GM23338 (cell line): Measurements from ENCODE around the gene UNC5B. TPM values are rescaled to one million over a fixed set of nuclear protein-coding genes. Genes with fewer than 3 reads are reported as not detected.

Source experiments
- ATAC-seq: fragments of 200-7000 bp; cut with Tn5 transposase; 3 replicates; pipeline ENCODE4 v1.9.1; 2020
- DNase-seq: peaks from one replicate; pipeline ENCODE4 v3.0.0-alpha.2; 2015; ENCODE audit warnings: low spot score
- H2AFZ ChIP-seq: fragments of 200-600 bp; sonication (generic); 2 replicates; pipeline ENCODE4 v1.8.0; 2016; ENCODE audit warnings: antibody characterized with exemption, mild to moderate bottlenecking, moderate library complexity
- H3F3A ChIP-seq: fragments of 200-600 bp; sonication (generic); replicated peaks from 2 replicates; pipeline ENCODE4 v1.8.0; 2017; ENCODE audit warnings: antibody characterized with exemption, mixed run types, low read depth
- H3K27ac ChIP-seq: fragments of 200-600 bp; sonication (generic); 2 replicates; pipeline ENCODE4 v1.6.1; 2016; ENCODE audit warnings: low read depth
- H3K27me3 ChIP-seq: fragments of 200-600 bp; sonication (generic); 2 replicates; pipeline ENCODE4 v1.8.0; 2016; ENCODE audit warnings: mild to moderate bottlenecking, mixed run types, moderate library complexity; ENCODE audit not compliant: insufficient read depth
- H3K36me3 ChIP-seq: fragments of 200-600 bp; sonication (generic); 2 replicates; pipeline ENCODE4 v1.8.0; 2016; ENCODE audit warnings: mild to moderate bottlenecking; ENCODE audit not compliant: insufficient read depth
- H3K4me1 ChIP-seq: fragments of 200-600 bp; sonication (generic); 2 replicates; pipeline ENCODE4 v1.8.0; 2016; ENCODE audit warnings: mild to moderate bottlenecking, moderate library complexity; ENCODE audit not compliant: insufficient read depth
- H3K4me2 ChIP-seq: fragments of 200-600 bp; sonication (generic); 2 replicates; pipeline ENCODE4 v1.7.1; 2017; ENCODE audit warnings: mixed run types
- H3K4me3 ChIP-seq: fragments of 200-600 bp; sonication (generic); 2 replicates; pipeline ENCODE4 v1.6.1; 2016; ENCODE audit warnings: mixed run types
- H3K79me2 ChIP-seq: fragments of 200-600 bp; sonication (generic); replicated peaks from 2 replicates; pipeline ENCODE4 v1.8.0; 2017; ENCODE audit warnings: mild to moderate bottlenecking; ENCODE audit not compliant: insufficient read depth
- H3K9me2 ChIP-seq: fragments of 200-600 bp; sonication (generic); 2 replicates; pipeline ENCODE4 v1.8.0; 2017; ENCODE audit not compliant: insufficient read depth
- H4K20me1 ChIP-seq: fragments of 200-600 bp; sonication (generic); replicated peaks from 2 replicates; pipeline ENCODE4 v1.8.0; 2017; ENCODE audit warnings: mild to moderate bottlenecking; ENCODE audit not compliant: insufficient read depth
- H3K27ac Mint-ChIP-seq: 2 replicates; pipeline ENCODE4 v1.8.0; 2020; ENCODE audit warnings: inconsistent platforms, mild to moderate bottlenecking, moderate library complexity, mixed read lengths
- H3K27me3 Mint-ChIP-seq: 3 replicates; pipeline ENCODE4 v1.8.0; 2022; ENCODE audit warnings: low read depth, mild to moderate bottlenecking, moderate library complexity, mixed read lengths, inconsistent platforms; ENCODE audit not compliant: insufficient read depth, poor library complexity
- H3K36me3 Mint-ChIP-seq: 3 replicates; pipeline ENCODE4 v1.8.0; 2021; ENCODE audit warnings: low read depth, mild to moderate bottlenecking, inconsistent platforms, moderate library complexity, mixed read lengths
- H3K4me1 Mint-ChIP-seq: 3 replicates; pipeline ENCODE4 v1.8.0; 2020; ENCODE audit warnings: mild to moderate bottlenecking, inconsistent platforms, mixed read lengths
- H3K4me3 Mint-ChIP-seq: 3 replicates; pipeline ENCODE4 v1.8.0; 2021; ENCODE audit warnings: moderate library complexity, mild to moderate bottlenecking, inconsistent platforms, mixed read lengths
- H3K9me3 Mint-ChIP-seq: 3 replicates; pipeline ENCODE4 v1.8.0; 2020; ENCODE audit warnings: moderate library complexity, mild to moderate bottlenecking, inconsistent platforms, mixed read lengths
- CREB1 ChIP-seq: fragments of 250-450 bp; sonication (Bioruptor Pico); IDR thresholded peaks from 2 replicates; pipeline ENCODE4 v1.5.0; 2020; ENCODE audit warnings: low read depth, mild to moderate bottlenecking, moderate library complexity
- EZH2 ChIP-seq: fragments of 200-600 bp; sonication (generic); IDR thresholded peaks from one replicate; pipeline ENCODE4 v1.8.0; 2017; ENCODE audit warnings: antibody characterized with exemption, mild to moderate bottlenecking, low read depth; ENCODE audit not compliant: unreplicated experiment
- EZH2phosphoT487 ChIP-seq: fragments of 200-600 bp; sonication (generic); IDR thresholded peaks from one replicate; pipeline ENCODE4 v1.8.1; 2018; ENCODE audit warnings: antibody characterized with exemption; ENCODE audit not compliant: unreplicated experiment
- JUNB ChIP-seq: IDR thresholded peaks from one replicate; pipeline ENCODE4 v1.6.1; 2016; ENCODE audit warnings: antibody characterized with exemption; ENCODE audit not compliant: unreplicated experiment
- NANOG ChIP-seq: IDR thresholded peaks from 2 replicates; pipeline ENCODE4 v1.6.1; 2016; ENCODE audit warnings: antibody characterized with exemption, borderline replicate concordance
- POLR2AphosphoS5 ChIP-seq: IDR thresholded peaks from 2 replicates; pipeline ENCODE4 v1.6.1; 2016; ENCODE audit warnings: antibody characterized with exemption, low read depth
- STAT1 ChIP-seq: IDR thresholded peaks from one replicate; pipeline ENCODE4 v1.6.1; 2016; ENCODE audit warnings: antibody characterized with exemption; ENCODE audit not compliant: unreplicated experiment
- ZNF114 ChIP-seq: fragments of 250-450 bp; sonication (Bioruptor Pico); IDR thresholded peaks from 2 replicates; pipeline ENCODE4 v1.5.0; 2020; ENCODE audit warnings: mild to moderate bottlenecking, moderate library complexity
- ZNF331 ChIP-seq: fragments of 250-450 bp; sonication (Bioruptor Pico); IDR thresholded peaks from 2 replicates; pipeline ENCODE4 v1.5.0; 2020; ENCODE audit warnings: low read depth, mild to moderate bottlenecking, moderate library complexity
- ZNF462 ChIP-seq: fragments of 250-450 bp; sonication (Bioruptor Pico); IDR thresholded peaks from 2 replicates; pipeline ENCODE4 v1.5.0; 2020; ENCODE audit warnings: mild to moderate bottlenecking, moderate library complexity
- polyA plus RNA-seq: library from polyadenylated mRNA; unstranded; fragments of >200 nt; fragmentation: Nextera tagmentation; extraction: Ambion mirVana; gene quantifications from 2 replicates; pipeline ENCODE4 v1.2.1, GENCODE V29; 2016
- total RNA-seq: library from RNA; depleted of rRNA; stranded (reverse); fragments of >200 nt; shearing (Covaris generic); gene quantifications from 2 replicates; pipeline ENCODE4 v1.2.3, GENCODE V29; 2014
- TF ChIP-seq, protein P1 (sequence below): IDR thresholded peaks from one replicate; pipeline ENCODE4 v1.6.1; 2018; ENCODE audit warnings: antibody characterized with exemption; ENCODE audit not compliant: unreplicated experiment
- TF ChIP-seq, protein P2 (sequence below), 2 experiments: fragments of 200-600 bp in 1 of 2; sonication (generic) in 1 of 2; conservative IDR thresholded peaks; 2 replicates each; pipeline versions ENCODE4 v1.5.1 to v1.6.1; 2016 to 2017; ENCODE audit warnings: antibody characterized with exemption in 2 of 2, low read depth in 2 of 2, mild to moderate bottlenecking in 2 of 2, moderate library complexity in 1 of 2

The UNC5B gene
- total and polyA plus RNA-seq, 2 experiments from 2014 or later, result 8.0 to 31.2 TPM

DNA sequence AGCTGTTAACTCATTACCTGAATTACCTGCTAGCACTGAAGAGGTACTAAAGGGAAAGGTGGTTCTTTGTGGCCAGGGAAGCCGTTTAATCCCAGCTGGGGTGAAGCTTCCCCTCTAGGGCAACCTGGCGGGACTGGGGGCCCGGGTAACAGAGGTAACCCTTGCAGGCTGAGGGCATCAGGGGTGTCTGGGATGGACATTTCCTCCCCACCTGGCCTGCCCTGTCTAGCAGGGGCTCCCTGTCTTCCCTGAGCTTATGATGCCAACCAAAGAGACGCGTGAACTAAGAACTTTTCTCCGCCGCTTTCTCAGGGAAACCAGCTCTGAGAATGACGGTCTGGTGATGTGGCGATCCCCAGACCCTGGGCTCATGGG, 52.8 kb downstream of the UNC5B start (continued):
- TF ChIP-seq, protein P1, sequence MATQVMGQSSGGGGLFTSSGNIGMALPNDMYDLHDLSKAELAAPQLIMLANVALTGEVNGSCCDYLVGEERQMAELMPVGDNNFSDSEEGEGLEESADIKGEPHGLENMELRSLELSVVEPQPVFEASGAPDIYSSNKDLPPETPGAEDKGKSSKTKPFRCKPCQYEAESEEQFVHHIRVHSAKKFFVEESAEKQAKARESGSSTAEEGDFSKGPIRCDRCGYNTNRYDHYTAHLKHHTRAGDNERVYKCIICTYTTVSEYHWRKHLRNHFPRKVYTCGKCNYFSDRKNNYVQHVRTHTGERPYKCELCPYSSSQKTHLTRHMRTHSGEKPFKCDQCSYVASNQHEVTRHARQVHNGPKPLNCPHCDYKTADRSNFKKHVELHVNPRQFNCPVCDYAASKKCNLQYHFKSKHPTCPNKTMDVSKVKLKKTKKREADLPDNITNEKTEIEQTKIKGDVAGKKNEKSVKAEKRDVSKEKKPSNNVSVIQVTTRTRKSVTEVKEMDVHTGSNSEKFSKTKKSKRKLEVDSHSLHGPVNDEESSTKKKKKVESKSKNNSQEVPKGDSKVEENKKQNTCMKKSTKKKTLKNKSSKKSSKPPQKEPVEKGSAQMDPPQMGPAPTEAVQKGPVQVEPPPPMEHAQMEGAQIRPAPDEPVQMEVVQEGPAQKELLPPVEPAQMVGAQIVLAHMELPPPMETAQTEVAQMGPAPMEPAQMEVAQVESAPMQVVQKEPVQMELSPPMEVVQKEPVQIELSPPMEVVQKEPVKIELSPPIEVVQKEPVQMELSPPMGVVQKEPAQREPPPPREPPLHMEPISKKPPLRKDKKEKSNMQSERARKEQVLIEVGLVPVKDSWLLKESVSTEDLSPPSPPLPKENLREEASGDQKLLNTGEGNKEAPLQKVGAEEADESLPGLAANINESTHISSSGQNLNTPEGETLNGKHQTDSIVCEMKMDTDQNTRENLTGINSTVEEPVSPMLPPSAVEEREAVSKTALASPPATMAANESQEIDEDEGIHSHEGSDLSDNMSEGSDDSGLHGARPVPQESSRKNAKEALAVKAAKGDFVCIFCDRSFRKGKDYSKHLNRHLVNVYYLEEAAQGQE, result no peak

DNA sequence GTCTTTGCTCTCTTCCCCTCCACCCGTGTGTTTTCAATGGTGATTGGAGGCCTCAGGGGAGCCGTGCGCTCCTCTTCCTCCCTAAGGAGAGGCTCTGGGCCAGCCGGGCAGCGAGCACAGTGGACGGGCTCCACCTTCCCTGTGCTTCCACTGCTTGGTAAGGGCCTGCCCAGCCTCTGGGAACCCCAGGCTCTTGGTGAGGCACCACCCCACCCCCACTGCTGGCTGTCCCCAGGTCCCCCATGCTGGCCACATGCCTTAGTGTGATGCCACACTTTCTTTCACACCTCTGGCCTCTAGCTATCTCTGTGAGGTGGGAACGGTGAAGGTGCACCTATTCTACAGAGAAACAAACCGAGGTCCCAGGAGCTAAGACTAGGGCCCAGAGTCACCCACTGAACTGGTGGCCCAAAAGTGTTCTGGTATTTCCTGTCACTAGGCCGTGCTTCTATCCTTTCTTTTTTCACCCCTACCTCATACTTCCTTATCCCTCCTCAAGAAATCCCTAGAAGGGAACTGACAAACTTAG, 53.3 kb downstream of the UNC5B start:
- Mint-ChIP-seq H3K36me3 (no peaks in the 10 kb centered on the region), H3K27me3 (peaks cover 26% of the 10 kb centered on the region), H3K27ac (peak overlapping the region; percentile 89), H3K9me3 (no peaks in the 10 kb centered on the region; the same call in 2 of the 3 replicates), H3K4me3 (no peak overlapping the region), H3K4me1 (peaks cover 89% of the 10 kb centered on the region)
- no peaks in the 10 kb centered on the region for H3K36me3 ChIP-seq
- no peak overlapping the region for H3K4me3 ChIP-seq
- 0 out of 2 replicates have a peak overlapping the region, but pooled peaks have one; percentile 39 for H3K27ac ChIP-seq
- H3F3A ChIP-seq, result peaks cover 7% of the 10 kb centered on the region
- H3K9me2 ChIP-seq, result no peaks in the 10 kb centered on the region
- no peak for TF ChIP-seq ZNF114 (CRISPR knock-in tag)
- TF ChIP-seq, protein P2, sequence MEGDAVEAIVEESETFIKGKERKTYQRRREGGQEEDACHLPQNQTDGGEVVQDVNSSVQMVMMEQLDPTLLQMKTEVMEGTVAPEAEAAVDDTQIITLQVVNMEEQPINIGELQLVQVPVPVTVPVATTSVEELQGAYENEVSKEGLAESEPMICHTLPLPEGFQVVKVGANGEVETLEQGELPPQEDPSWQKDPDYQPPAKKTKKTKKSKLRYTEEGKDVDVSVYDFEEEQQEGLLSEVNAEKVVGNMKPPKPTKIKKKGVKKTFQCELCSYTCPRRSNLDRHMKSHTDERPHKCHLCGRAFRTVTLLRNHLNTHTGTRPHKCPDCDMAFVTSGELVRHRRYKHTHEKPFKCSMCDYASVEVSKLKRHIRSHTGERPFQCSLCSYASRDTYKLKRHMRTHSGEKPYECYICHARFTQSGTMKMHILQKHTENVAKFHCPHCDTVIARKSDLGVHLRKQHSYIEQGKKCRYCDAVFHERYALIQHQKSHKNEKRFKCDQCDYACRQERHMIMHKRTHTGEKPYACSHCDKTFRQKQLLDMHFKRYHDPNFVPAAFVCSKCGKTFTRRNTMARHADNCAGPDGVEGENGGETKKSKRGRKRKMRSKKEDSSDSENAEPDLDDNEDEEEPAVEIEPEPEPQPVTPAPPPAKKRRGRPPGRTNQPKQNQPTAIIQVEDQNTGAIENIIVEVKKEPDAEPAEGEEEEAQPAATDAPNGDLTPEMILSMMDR (conservative IDR thresholded peaks at IDR 0.05; ENCODE audit: low read depth in 2 of 2), result no peak
- no peak for TF ChIP-seq ZNF462
- TF ChIP-seq EZH2, result no peak
- TF ChIP-seq STAT1, result no peak
- no peak for TF ChIP-seq NANOG
- TF ChIP-seq POLR2AphosphoS5, result no peak
- TF ChIP-seq JUNB, result no peak
- no peak for TF ChIP-seq EZH2phosphoT487
- TF ChIP-seq CREB1 (CRISPR knock-in tag), result no peak
- TF ChIP-seq ZNF331, result no peak
- no peak overlapping the region for H2AFZ ChIP-seq
- DNase-seq (no peak), ATAC-seq (no peak)
- peaks cover 19% of the 10 kb centered on the region for H3K79me2 ChIP-seq
- H3K27me3 ChIP-seq, result no peaks in the 10 kb centered on the region
- no peaks in the 10 kb centered on the region; the same call in 1 of the 2 replicates for H4K20me1 ChIP-seq
- peaks cover 57% of the 10 kb centered on the region for H3K4me1 ChIP-seq
- no peak overlapping the region; the same call in 1 of the 2 replicates for H3K4me2 ChIP-seq
